Mucosa of descending colon (tissue), 3 donors: ENCODE results near the gene NFIX. TPM values are rescaled to one million over a fixed set of nuclear protein-coding genes. Genes with fewer than 3 reads are reported as not detected.

Experiments used
- ATAC-seq: fragments of 200-7000 bp; cut with Tn5 transposase; one replicate; pipeline ENCODE4 v1.9.1; 2020; ENCODE audit warnings: mild to moderate bottlenecking, moderate library complexity
- DNase-seq, 3 donors: peaks; one replicate each; pipeline ENCODE4 v3.0.0-alpha.2; 2020
- H3K36me3 ChIP-seq: fragments of 200-600 bp; one replicate; pipeline ENCODE4 v1.8.0; 2021; ENCODE audit warnings: low read depth, mild to moderate bottlenecking
- H3K4me1 ChIP-seq: fragments of 200-600 bp; one replicate; pipeline ENCODE4 v1.8.0; 2021; ENCODE audit warnings: low read depth, mild to moderate bottlenecking
- H3K4me3 ChIP-seq: fragments of 200-600 bp; one replicate; pipeline ENCODE4 v1.8.0; 2021; ENCODE audit warnings: mild to moderate bottlenecking
- H3K9me3 ChIP-seq: fragments of 200-600 bp; one replicate; pipeline ENCODE4 v1.8.0; 2021; ENCODE audit warnings: mild to moderate bottlenecking
- intact Hi-C, 2 donors: fragments of 100-400 bp; cut with DNase I in 1 of 2; cut with micrococcal nuclease in 1 of 2; formaldehyde crosslinking; loops; one replicate each; pipeline versions ENCODE4 v1.11.0 to v1.11.1; 2022; cut with DNase I, micrococcal nuclease
- total RNA-seq, 3 donors: library from RNA; stranded (reverse); fragmentation: NEBNext Ultra II Directional in 2 of 3; extraction: Animal tissue kit (Norgen Biotek cat#: 25700) in 2 of 3; gene quantifications; one replicate each; pipeline versions ENCODE4 v1.2.1 to v1.2.4, GENCODE V29; 2021 to 2023
- TF ChIP-seq, protein P1 (sequence below): fragments of 200-600 bp; IDR thresholded peaks from one replicate; pipeline ENCODE4 v1.8.0; 2022; ENCODE audit warnings: antibody characterized with exemption, mild to moderate bottlenecking
- donor health status: DM: no; HTN: no; CAD: no; lungs with moderate emphysema.
- donor health status: DM: no; HTN: no; CAD: no.
- donor health status: DM: no; HTN: yes; CAD: no.

The NFIX gene
- total RNA-seq, 3 donors from 2014 or later = 59.4 to 238 (median 64.6) TPM

- no peak for ATAC-seq
- Histone ChIP-seq H3K4me3 (no peak overlapping the region), H3K9me3 (no peaks in the 10 kb centered on the region), H3K36me3 (no peaks in the 10 kb centered on the region), H3K4me1 (peaks cover 17% of the 10 kb centered on the region)
- intact Hi-C loops = no loop called here
- peak in 1 of 3 donors; percentile 40 for DNase-seq
- TF ChIP-seq, protein P1, sequence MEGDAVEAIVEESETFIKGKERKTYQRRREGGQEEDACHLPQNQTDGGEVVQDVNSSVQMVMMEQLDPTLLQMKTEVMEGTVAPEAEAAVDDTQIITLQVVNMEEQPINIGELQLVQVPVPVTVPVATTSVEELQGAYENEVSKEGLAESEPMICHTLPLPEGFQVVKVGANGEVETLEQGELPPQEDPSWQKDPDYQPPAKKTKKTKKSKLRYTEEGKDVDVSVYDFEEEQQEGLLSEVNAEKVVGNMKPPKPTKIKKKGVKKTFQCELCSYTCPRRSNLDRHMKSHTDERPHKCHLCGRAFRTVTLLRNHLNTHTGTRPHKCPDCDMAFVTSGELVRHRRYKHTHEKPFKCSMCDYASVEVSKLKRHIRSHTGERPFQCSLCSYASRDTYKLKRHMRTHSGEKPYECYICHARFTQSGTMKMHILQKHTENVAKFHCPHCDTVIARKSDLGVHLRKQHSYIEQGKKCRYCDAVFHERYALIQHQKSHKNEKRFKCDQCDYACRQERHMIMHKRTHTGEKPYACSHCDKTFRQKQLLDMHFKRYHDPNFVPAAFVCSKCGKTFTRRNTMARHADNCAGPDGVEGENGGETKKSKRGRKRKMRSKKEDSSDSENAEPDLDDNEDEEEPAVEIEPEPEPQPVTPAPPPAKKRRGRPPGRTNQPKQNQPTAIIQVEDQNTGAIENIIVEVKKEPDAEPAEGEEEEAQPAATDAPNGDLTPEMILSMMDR = no peak
Observed at GRCh38 chr19:13005861-13006370, 10.6 kb downstream of the NFIX start.

- intact Hi-C loops = no loop called here
- Histone ChIP-seq H3K4me1 (peaks cover 17% of the 10 kb centered on the region), H3K4me3 (no peak overlapping the region), H3K36me3 (no peaks in the 10 kb centered on the region), H3K9me3 (no peaks in the 10 kb centered on the region)
- peak in 1 of 3 donors; percentile 43 for DNase-seq
- no peak for ATAC-seq
- TF ChIP-seq, protein P1 = no peak
Observed at GRCh38 chr19:13006431-13007281, 11.4 kb downstream of the NFIX start.

DNA sequence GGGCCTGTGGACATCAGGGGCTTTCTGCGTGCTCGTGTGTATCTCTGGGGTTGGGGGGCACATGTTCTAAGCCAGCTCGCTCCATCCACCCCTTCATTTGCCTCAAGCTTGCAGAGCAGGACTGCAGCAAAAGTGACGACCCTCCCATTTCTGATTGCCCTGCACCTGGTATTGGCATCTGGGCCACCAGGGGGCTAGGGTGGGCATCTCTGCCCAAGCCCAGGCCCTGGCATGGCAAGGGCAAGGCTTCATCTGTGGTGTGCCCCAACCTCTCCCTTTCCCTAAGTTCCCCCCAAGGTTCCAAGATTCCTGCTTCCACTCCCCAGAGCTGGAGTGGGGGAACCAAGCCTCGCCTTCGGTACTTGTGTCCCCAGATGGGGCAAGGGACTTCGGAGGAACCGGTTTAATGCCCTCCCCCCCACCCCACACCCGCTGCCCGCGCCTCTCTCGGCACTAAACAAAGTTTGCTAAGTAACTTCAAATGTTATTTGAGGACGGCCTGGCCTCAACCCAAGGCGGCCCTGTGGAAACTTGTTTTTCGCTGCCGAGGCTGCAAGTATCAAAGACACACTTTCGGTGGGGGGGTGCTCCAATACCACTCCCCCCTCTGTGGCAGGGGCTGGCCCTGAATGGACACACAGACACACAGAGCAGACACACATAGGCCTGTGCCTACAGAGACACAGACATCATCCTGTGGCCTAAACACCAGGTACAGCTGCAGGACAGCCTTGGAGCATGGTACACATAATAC, 12.2 kb downstream of the NFIX start:
- ATAC-seq (peak; percentile 11), DNase-seq (peak; percentile 57 to 69 (median 64))
- no peak overlapping the region for H3K4me3 ChIP-seq
- TF ChIP-seq, protein P1 = no peak
- H3K36me3 ChIP-seq = no peaks in the 10 kb centered on the region
- peaks cover 18% of the 10 kb centered on the region for H3K4me1 ChIP-seq
- H3K9me3 ChIP-seq = no peaks in the 10 kb centered on the region
- intact Hi-C loops = no loop called here

- H3K4me1 ChIP-seq = peaks cover 25% of the 10 kb centered on the region
- TF ChIP-seq, protein P1 = no peak
- H3K9me3 ChIP-seq = no peaks in the 10 kb centered on the region
- ATAC-seq = no peak
- H3K36me3 ChIP-seq = no peaks in the 10 kb centered on the region
- intact Hi-C loops = no loop called here
- H3K4me3 ChIP-seq = no peak overlapping the region
- no peak for DNase-seq
Observed at GRCh38 chr19:13008926-13009787, 13.9 kb downstream of the NFIX start.
